ENCODE results near the gene LY6G5C.

GRCh38 chr6:31729515-31729978, 48.7 kb upstream of the LY6G5C start:
- TF ChIP-seq EP300 (IDR thresholded peaks at IDR 0.05; ENCODE audit: low read depth) (no peak), POLR2A (IDR thresholded peaks at IDR 0.05) (peak; percentile 79)
